Measurements from ENCODE around the gene ZNF219.

ZNF219 gene

GRCh38 chr14:21098076-21098891, at the start of gene ZNF219:
TSS of gene ZNF219 (minus strand) at chr14:21098655. CDS start at chr14:21093591, 5,064 bp downstream.
- DNase-seq, result no peak
- ATAC-seq, result peak; percentile 43

- ATAC-seq (no peak), DNase-seq (no peak)
Measured at GRCh38 chr14:21145437-21145836, 47.0 kb upstream of the ZNF219 start.

- ATAC-seq (no peak), DNase-seq (no peak)
Measured at GRCh38 chr14:21142357-21142756, 43.9 kb upstream of the ZNF219 start.

GRCh38 chr14:21136024-21136423, 37.6 kb upstream of the ZNF219 start:
- ATAC-seq (no peak), DNase-seq (no peak)

GRCh38 chr14:21133901-21134300, 35.4 kb upstream of the ZNF219 start:
- DNase-seq (no peak), ATAC-seq (no peak)

- no peak for ATAC-seq
- DNase-seq, result no peak
Measured at GRCh38 chr14:21123429-21123828, 25.0 kb upstream of the ZNF219 start.

GRCh38 chr14:21121122-21121521, 22.7 kb upstream of the ZNF219 start:
- ATAC-seq (no peak), DNase-seq (no peak)

- no peak for ATAC-seq
- no peak for DNase-seq
Measured at GRCh38 chr14:21120686-21121085, 22.2 kb upstream of the ZNF219 start.

GRCh38 chr14:21118933-21119332, 20.5 kb upstream of the ZNF219 start:
- no peak for DNase-seq

GRCh38 chr14:21113369-21113768, 14.9 kb upstream of the ZNF219 start:
- no peak for ATAC-seq
- no peak for DNase-seq

More at GRCh38 chr14:21118933-21119332, 20.5 kb upstream of the ZNF219 start:
- no peak for ATAC-seq

- no peak for ATAC-seq
- no peak for DNase-seq
Measured at GRCh38 chr14:21112255-21112654, 13.8 kb upstream of the ZNF219 start.

GRCh38 chr14:21109377-21110138, 11.1 kb upstream of the ZNF219 start:
- peak; percentile 74 for ATAC-seq
- no peak for DNase-seq

GRCh38 chr14:21108791-21109190, 10.3 kb upstream of the ZNF219 start:
- ATAC-seq, result no peak
- DNase-seq, result no peak

- ATAC-seq, result no peak
Measured at GRCh38 chr14:21107283-21107800, 8.9 kb upstream of the ZNF219 start.

GRCh38 chr14:21106498-21107282, 8.2 kb upstream of the ZNF219 start:
- no peak for ATAC-seq
- DNase-seq, result peak; percentile 82

More at GRCh38 chr14:21107283-21107800, 8.9 kb upstream of the ZNF219 start:
- no peak for DNase-seq

- ATAC-seq, result no peak
- DNase-seq, result no peak
Measured at GRCh38 chr14:21106176-21106497, 7.7 kb upstream of the ZNF219 start.

- DNase-seq (no peak), ATAC-seq (no peak)
Measured at GRCh38 chr14:21105095-21105494, 6.6 kb upstream of the ZNF219 start.

- ATAC-seq (peak; percentile 47), DNase-seq (peak; percentile 69)
Measured at GRCh38 chr14:21104448-21105060, 6.1 kb upstream of the ZNF219 start.

GRCh38 chr14:21103710-21104447, 5.4 kb upstream of the ZNF219 start:
- DNase-seq, result peak; percentile 93
- peak; percentile 91 for ATAC-seq

- ATAC-seq (no peak), DNase-seq (no peak)
Measured at GRCh38 chr14:21103411-21103709, 4.9 kb upstream of the ZNF219 start.

Data from stimulated activated naive CD8-positive, alpha-beta T cell treated with anti-CD3 and anti-CD28 coated beads, Interleukin-15, Interleukin-2, amounts not matched to agents 100 U/mL and 50 U/mL, for 24 hours (primary cell).